ENCODE results near the gene EREG. TPM values are rescaled to one million over a fixed set of nuclear protein-coding genes. Genes with fewer than 3 reads are reported as not detected.

Gene EREG
- total RNA-seq, 4 donors from 2014 or later = 1.2 to 4.0 (median 4.0) TPM; not detected in 1

- Histone ChIP-seq H3K4me3 (no peak overlapping the region), H3K9me3 (no peaks in the 10 kb centered on the region), H3K4me1 (no peaks in the 10 kb centered on the region), H3K27ac (no peak overlapping the region), H3K27me3 (no peaks in the 10 kb centered on the region), H3K36me3 (no peaks in the 10 kb centered on the region)
- WGBS, 2 donors (ENCODE audit: low coverage in 1 of 2) = 76% methylated on average over 7 of the region's 7 CpGs; no CpG with 5 or more reads in 1 of the 2 donors
- DNase-seq = no peak
- in situ Hi-C loops (cut with MboI; ENCODE audit: low pct_ligation_motif_present in 1 of 4, low pct_unique_long_range_greater_than_20kb in 1 of 4, low sequenced_read_pairs in 3 of 4) = no loop called here
- no peak for TF ChIP-seq POLR2A (IDR thresholded peaks at IDR 0.05)
- no peak for TF ChIP-seq EP300 (IDR thresholded peaks at IDR 0.05; ENCODE audit: low read depth)
- TF ChIP-seq, protein P1, sequence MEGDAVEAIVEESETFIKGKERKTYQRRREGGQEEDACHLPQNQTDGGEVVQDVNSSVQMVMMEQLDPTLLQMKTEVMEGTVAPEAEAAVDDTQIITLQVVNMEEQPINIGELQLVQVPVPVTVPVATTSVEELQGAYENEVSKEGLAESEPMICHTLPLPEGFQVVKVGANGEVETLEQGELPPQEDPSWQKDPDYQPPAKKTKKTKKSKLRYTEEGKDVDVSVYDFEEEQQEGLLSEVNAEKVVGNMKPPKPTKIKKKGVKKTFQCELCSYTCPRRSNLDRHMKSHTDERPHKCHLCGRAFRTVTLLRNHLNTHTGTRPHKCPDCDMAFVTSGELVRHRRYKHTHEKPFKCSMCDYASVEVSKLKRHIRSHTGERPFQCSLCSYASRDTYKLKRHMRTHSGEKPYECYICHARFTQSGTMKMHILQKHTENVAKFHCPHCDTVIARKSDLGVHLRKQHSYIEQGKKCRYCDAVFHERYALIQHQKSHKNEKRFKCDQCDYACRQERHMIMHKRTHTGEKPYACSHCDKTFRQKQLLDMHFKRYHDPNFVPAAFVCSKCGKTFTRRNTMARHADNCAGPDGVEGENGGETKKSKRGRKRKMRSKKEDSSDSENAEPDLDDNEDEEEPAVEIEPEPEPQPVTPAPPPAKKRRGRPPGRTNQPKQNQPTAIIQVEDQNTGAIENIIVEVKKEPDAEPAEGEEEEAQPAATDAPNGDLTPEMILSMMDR (IDR thresholded peaks at IDR 0.05) = no peak
- TF ChIP-seq POLR2AphosphoS5 (IDR thresholded peaks at IDR 0.05) = no peak
- intact Hi-C loops (cut with DNase I; ENCODE audit: low total_unique reads) = no loop called here
Observed at GRCh38 chr4:74433541-74434172, 68.7 kb downstream of the EREG start.

DNA sequence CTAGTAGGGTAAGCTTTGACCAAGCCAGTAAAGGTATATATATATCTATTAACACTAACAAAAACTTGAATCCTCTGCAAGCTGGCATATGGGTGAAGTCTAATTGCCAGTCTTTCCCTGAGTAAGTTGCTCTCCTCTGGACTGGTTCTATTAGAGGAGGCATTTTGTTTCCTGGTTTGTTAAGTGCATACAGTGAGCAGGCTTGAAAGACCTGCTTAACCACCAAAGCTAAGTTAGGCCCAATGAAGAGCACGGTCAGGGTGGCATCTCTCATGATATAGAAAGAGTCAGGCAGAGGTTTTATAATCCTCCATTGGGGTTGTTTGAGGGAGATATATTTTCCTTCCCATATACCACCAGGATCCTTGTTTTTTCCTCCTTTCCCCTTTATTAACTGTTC is 70.4 kb downstream of the EREG start:
- in situ Hi-C loops (cut with MboI; ENCODE audit: low pct_ligation_motif_present in 1 of 4, low pct_unique_long_range_greater_than_20kb in 1 of 4, low sequenced_read_pairs in 3 of 4) = no loop called here

GRCh38 chr4:74437866-74438265 is 72.9 kb downstream of the EREG start:
- no peak for DNase-seq
- intact Hi-C loops (cut with DNase I; ENCODE audit: low total_unique reads) (no loop called here), in situ Hi-C loops (cut with MboI; ENCODE audit: low pct_ligation_motif_present in 1 of 4, low pct_unique_long_range_greater_than_20kb in 1 of 4, low sequenced_read_pairs in 3 of 4) (no loop called here)
- 95% methylated on average over 3 of the region's 3 CpGs; no CpG with 5 or more reads in 1 of the 2 donors for WGBS, 2 donors (ENCODE audit: low coverage in 1 of 2)
- no peak for TF ChIP-seq EP300 (IDR thresholded peaks at IDR 0.05; ENCODE audit: low read depth)
- TF ChIP-seq, protein P1 (IDR thresholded peaks at IDR 0.05) = no peak
- no peak for TF ChIP-seq POLR2A (IDR thresholded peaks at IDR 0.05)
- no peak for TF ChIP-seq POLR2AphosphoS5 (IDR thresholded peaks at IDR 0.05)
- Histone ChIP-seq H3K27ac (no peak overlapping the region), H3K9me3 (no peaks in the 10 kb centered on the region), H3K27me3 (no peaks in the 10 kb centered on the region), H3K36me3 (no peaks in the 10 kb centered on the region), H3K4me1 (no peaks in the 10 kb centered on the region), H3K4me3 (no peak overlapping the region)

More for the DNA sequence above, 70.4 kb downstream of the EREG start:
- Histone ChIP-seq H3K27me3 (no peaks in the 10 kb centered on the region), H3K9me3 (no peaks in the 10 kb centered on the region), H3K4me3 (no peak overlapping the region), H3K4me1 (no peaks in the 10 kb centered on the region), H3K36me3 (no peaks in the 10 kb centered on the region), H3K27ac (no peak overlapping the region)
- no peak for DNase-seq
- TF ChIP-seq POLR2A (IDR thresholded peaks at IDR 0.05) (no peak), POLR2AphosphoS5 (IDR thresholded peaks at IDR 0.05) (no peak)
- TF ChIP-seq, protein P1 (IDR thresholded peaks at IDR 0.05) = no peak
- intact Hi-C loops (cut with DNase I; ENCODE audit: low total_unique reads) = no loop called here
- WGBS, 2 donors (ENCODE audit: low coverage in 1 of 2) = 29 to 44% methylated on average over 1 of the region's 1 CpG

Other genes with a start within 250 kb of the EREG start
- 10 to 100 TPM in 3 of 4 donors, 1 to 10 TPM in 1; 7.6 to 18.1 (median 12.7) TPM for gene MTHFD2L, start 207.0 kb upstream of the EREG start, total RNA-seq
- gene EPGN, start 56.7 kb upstream of the EREG start, total RNA-seq = not detected
- 10 to 100 TPM; 16.4 to 44.2 (median 27.1) TPM for gene AREG, start 80.0 kb downstream of the EREG start, total RNA-seq